Measurements from ENCODE around the gene CIDEA.
A peak's percentile ranks its signal among the peaks of the same experiment; 100 is the strongest.
"Not testable (repeated sequence)": the region's sequence is repeated elsewhere in the genome, so short reads cannot be mapped to it uniquely, and the experiment has no call there.

CIDEA gene, protein sequence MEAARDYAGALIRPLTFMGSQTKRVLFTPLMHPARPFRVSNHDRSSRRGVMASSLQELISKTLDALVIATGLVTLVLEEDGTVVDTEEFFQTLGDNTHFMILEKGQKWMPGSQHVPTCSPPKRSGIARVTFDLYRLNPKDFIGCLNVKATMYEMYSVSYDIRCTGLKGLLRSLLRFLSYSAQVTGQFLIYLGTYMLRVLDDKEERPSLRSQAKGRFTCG

DNA sequence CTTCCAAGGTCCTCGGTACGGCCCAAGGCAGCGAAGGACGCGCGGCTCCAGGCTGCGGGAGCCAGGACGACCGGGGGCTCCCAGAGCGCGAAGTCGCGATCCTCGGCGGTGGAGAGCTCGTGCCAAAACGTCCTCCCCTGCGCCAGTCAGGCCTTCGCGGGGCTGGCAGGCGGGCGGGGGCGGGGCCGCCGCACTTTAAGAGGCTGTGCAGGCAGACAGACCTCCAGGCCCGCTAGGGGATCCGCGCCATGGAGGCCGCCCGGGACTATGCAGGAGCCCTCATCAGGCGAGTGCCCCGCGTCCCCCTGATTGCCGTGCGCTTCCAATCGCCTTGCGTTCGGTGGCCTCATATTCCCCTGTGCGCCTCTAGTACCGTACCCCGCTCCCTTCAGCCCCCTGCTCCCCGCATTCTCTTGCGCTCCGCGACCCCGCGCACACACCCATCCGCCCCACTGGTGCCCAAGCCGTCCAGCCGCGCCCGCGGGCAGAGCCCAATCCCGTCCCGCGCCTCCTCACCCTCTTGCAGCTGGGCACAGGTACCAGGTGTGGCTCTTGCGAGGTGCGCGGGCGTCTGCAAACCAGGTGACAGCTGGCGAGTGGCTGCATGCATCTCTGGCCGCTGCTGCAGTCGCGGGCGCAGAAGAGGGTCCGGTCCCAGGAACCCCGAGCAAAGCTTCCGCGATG lies at the start of gene CIDEA:
Gene CIDEA, plus strand, starts transcription at position 226 of the 684 bp plus-strand sequence. Its CDS starts 23 bp downstream, at position 249.
- no peak for DNase-seq (ENCODE audit: low spot score)

DNA sequence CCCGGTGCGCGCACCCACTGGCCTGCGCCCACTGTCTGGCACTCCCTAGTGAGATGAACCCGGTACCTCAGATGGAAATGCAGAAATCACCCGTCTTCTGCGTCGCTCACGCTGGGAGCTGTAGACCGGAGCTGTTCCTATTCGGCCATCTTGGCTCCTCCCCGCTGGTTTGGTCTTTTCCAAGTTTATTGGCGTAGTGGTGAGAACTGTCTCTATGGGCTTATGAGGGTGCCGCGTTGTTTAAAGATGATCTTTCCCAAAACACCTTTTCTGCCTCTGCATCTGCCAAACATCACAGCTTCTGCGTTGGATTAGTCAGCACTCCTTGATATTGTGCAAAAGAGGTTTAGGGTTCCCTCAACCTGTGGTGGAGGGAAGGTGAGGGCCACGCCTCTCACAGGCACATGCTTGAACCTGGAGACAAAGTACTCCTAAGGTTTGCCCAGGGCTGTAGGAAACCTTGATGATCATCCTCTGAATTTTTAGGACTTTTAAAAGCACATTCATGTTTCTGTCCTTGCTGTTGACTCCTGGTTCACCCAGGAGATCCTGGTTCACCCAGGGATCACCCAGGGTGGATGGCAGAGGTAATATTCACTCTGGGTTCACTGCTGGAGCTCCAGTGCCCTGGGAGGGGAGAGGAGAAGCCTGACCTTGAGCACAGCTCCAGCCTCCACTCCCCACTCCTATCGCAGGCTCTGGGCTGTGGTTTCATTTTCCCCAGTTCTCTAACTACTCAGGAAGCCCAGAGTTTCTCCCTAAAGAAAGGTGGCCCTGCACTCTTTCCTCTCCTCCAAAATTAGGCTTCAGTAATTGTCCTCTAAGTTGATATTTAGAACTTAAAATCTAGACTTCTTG lies 45.6 kb upstream of the CIDEA start:
- DNase-seq (ENCODE audit: low spot score), result not testable (repeated sequence)

DNA sequence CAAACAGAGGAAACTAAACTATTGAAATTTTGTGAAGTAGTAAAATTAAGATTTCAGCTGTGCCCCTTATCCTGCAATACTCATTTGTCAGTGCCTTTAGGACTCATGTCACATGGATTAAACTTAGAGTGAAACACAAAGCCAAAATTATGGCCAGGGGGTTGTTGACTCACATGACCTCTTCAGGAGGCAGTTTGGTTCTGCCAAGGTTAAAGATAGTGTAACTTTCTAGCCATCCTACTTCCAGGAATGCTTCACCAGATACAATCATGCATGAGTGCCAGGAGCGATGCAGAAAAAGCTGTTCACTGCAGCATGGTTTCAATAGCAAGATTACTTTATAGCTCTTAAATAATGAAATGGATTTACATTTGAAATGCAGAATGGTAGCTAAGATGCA lies 41.9 kb upstream of the CIDEA start:
- not testable (repeated sequence) for DNase-seq (ENCODE audit: low spot score)

DNA sequence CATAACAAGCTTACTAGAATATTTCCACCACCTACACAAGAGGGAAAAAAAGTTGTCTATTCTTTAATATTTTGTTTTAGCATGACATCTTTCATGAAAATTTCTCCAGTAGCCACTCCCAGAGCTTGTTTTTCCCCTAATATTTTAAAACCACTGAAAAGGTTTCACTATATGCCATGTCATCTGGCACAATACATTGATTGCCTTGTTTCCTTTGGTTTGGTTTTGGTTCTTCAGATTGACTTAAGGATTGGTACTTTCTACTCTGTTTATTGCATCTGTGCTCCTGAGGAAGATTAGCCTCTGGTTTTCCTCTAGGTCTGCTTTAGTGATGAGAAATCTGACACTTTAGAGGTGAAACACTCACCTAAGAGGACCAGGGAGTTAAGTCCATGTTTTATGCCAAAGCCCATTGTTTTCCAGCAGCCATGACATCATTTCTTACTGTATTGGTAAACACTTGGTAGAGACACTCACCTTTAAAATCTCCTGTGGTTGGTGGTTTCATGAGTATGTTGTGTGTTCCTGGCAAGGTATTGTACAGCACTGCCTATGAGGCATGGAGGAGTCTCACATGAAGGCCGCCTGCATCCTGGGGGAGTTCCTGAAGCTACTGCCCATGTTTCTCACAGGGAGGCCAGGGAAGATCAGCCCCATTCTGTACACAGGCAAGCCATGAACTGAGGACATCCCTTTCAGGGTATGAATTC lies 39.7 kb upstream of the CIDEA start:
- DNase-seq (ENCODE audit: low spot score), result not testable (repeated sequence)

DNA sequence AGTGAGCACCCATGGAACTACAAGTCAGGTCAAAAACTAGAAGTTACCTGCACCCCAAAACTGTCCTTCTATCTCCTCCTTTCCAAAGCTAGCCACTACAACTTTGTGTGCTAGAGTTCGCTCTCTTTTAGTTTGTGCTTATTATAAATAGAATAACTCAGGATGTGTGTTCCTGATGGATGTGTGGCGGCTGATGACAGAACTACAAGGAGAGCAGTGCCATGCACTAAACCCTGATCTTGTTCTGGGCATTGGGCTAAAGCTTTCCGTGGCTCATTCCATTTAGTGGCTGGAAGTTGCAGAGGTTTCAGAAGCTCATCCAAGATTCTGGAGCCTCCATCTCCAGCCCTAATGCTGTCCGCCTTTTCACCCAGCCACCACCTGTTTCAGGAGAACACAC lies 37.7 kb upstream of the CIDEA start:
- DNase-seq (ENCODE audit: low spot score), result not testable (repeated sequence)

DNA sequence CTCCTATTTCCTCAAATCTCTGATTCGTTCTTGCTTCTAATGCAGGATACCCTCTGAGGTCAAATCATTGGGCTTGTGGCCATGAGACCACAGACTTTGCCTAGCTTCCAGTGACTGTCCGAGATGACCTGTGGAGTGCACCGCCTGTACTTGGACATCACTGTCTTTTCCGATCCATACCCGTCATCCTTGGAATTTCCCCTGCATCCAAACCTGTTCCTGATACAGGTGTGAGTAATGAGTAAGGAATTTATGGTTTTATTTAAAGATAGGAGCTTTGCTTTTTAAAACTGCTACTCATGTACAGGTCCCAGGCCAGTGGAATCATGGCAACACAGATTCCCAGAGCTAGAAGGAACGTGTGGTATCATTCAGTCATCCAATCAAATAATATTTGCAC lies 35.6 kb upstream of the CIDEA start:
- not testable (repeated sequence) for DNase-seq (ENCODE audit: low spot score)

DNA sequence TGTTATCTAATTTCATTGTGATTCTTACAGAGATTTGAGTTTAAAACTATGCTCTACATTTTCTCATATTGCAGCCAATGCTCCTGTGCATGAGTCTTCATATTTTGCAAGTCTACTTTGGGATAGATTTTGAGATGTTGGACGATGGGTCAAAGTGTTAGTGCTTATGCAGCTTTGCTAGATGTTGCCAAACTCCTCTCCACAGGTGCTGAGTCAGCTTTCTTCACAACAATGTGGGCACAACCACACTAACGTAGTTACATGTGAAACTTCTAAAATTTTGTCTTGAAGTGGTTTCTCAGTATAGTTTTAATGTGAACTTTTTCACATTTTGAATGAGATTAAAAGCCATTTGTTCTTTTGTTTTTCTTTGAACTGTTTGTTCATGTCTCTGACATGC lies 32.1 kb upstream of the CIDEA start:
- DNase-seq (ENCODE audit: low spot score), result not testable (repeated sequence)

DNA sequence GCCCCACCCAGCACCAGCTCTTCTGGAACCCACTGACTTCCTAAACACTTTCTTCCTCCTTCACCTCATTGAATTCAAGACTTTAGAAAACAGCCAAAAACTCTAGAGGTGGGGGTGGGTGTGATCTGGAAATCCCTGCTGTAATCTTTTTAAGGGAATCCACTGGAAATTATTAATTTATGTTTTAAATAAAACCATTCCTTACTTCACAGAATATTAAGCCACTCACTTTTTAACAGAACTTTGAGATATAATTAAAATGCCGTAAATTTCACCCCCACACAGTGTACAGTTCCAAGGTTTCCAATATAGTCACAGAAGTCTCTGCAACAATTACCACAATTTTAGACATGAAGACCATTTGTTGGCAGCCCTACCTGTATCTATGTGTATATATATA lies 30.8 kb upstream of the CIDEA start:
- not testable (repeated sequence) for DNase-seq (ENCODE audit: low spot score)

DNA sequence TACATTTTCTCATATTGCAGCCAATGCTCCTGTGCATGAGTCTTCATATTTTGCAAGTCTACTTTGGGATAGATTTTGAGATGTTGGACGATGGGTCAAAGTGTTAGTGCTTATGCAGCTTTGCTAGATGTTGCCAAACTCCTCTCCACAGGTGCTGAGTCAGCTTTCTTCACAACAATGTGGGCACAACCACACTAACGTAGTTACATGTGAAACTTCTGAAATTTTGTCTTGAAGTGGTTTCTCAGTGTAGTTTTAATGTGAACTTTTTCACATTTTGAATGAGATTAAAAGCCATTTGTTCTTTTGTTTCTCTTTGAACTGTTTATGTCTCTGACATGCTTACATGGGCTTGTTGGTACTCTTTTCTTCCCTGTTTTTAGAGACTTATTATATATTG lies 27.4 kb upstream of the CIDEA start:
- DNase-seq (ENCODE audit: low spot score), result not testable (repeated sequence)

DNA sequence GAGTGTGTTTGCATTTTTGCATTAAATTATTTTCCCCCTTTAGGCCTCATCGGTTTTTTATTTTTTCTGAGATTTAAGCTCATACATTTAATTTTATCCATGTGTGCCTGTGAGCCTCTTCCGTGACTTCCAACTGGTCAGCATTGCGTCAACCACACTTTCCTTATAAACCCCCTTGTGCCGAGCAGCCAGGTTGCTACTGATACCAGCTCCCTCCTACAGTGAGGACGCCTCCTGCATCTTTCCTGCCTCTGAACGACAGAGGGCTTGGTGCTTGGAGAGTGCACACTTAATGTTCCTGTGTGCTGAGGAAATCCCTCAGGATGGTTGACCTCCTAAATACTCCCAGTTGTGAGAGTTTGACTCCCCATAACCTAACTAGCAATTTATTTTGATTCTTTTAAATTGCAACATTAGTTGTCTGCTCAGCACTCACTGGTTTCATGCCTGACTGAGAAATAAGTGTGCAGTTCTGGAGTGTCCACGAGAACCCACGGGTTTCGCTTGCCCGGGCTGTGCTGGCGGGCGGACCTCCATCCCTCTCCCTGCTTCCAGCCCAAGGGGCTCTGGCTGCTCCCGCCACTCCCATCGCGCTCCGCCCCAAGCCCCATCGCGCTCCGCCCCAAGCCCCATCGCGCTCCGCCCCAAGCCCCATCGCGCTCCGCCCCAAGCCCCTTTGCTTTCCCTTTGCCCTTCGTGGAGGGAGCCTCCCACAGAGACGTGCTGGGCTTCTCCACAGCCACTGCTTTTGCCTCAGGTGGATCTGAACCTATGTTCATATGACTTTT lies 26.6 kb upstream of the CIDEA start:
- DNase-seq (ENCODE audit: low spot score), result not testable (repeated sequence)

DNA sequence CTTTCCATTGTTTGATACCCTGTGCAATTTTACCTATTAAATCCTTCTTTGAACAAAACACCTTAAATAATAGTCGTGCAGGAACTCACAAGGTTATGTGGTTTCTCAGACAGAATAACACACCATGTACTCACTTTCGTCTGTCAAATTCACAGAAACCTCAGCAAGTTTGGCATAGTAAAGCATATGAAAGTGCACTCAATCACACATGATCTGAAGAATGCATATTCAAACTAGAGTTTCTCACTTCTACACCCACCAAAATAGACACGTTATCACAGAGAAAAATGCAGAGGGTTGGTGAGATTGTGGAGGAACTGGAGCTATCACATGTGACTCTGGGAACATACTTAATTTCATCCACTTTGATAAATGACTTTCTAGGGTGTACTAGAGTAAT lies 25.9 kb upstream of the CIDEA start:
- not testable (repeated sequence) for DNase-seq (ENCODE audit: low spot score)

DNA sequence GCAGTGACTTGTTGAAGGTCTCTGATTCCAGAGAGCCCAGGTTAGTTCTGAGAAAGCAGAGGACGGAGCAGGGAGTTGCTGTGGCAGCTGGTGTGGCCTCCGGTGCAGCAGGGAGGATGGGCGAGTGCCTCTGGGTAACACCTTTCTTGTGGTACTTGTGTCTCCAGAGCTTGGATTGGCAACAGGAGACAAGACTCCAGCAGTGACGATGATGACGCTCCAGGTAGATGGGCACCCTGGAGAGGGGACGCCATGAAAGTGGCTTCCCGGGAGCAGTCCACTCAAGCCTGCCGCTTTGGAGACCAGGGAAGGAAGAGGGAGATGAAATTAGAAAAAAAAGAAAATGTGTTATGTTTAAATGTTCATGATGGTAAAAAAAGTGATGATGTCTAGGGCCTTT lies 23.6 kb upstream of the CIDEA start:
- not testable (repeated sequence) for DNase-seq (ENCODE audit: low spot score)

DNA sequence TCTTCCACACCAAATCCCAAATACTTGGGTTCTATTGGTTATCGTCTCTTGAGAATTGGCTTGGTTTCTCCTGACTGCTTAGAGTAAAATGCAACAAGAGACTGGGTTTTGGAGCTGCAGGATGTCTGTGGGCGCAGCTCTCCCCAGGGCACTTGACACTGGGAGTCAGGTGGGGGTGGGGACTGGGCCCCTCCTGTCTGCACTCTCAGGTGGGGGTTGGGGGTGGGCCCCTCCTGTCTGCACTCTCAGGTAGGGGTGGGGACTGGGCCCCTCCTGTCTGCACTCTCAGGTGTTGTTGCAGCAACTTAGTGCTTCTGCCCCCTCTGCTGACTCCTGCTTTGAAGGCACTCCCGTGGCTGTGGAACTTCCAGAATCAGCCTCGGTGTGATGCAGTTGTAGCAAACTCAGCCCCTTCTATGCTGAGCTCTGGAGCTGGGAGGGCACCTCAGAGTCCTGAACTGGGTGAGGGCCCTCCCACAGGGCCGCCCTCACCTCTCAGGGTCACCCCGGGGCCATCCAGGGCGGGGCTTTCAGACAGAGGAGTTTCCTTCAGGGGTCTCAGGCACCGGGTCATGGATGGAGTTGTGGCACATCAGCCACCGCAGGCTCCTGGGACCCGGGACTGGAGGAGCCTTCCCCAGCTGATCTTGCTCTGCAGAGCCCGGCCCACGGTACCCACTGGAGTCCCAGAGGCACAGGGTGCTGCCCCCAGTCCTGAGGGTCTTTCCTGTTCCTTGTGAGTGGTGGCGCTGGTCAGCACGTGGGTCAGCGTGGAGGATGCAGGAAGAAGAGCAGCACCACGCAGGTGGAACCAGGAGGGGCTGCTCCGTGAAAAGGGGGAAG lies 22.9 kb upstream of the CIDEA start:
- no peak for DNase-seq (ENCODE audit: low spot score)

DNA sequence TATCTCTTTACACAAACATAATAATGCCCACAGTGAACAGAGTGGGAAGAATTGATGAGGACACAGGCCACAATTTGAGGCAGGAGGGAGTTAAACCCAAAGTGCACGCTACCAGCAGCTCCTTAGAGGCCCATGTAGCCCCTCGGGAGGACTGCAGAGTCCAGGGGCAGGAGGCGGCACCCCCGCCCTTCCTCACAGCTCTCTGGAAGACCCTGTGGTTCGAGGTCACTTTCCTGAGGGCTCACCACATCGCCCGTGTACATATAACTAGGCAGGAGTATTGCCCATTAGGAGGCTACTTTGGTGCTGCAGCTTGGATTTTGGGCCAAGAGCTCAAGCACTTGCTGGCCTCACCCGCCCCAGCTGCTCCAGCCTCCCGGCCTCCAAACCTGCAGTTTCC lies 22.2 kb upstream of the CIDEA start:
- no peak for DNase-seq (ENCODE audit: low spot score)

DNA sequence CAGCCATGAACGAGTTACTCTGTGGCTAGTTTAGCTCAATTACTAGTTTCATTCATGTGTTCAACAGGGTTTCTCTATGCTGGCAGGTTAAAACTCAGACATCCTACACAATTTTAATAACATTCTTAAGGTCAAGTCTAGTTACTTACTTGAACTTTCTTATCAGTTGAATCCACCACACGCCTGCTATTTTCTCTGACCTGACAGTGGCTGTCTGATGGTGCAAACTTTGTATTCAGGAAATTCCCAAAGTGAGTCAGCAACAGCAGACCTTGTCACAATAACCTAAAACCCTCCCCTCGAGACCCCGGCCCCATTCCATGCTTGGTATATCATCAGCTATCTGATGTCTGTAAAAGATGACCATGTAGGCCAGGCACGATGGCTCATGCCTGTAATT lies 20.8 kb upstream of the CIDEA start:
- no peak for DNase-seq (ENCODE audit: low spot score)

DNA sequence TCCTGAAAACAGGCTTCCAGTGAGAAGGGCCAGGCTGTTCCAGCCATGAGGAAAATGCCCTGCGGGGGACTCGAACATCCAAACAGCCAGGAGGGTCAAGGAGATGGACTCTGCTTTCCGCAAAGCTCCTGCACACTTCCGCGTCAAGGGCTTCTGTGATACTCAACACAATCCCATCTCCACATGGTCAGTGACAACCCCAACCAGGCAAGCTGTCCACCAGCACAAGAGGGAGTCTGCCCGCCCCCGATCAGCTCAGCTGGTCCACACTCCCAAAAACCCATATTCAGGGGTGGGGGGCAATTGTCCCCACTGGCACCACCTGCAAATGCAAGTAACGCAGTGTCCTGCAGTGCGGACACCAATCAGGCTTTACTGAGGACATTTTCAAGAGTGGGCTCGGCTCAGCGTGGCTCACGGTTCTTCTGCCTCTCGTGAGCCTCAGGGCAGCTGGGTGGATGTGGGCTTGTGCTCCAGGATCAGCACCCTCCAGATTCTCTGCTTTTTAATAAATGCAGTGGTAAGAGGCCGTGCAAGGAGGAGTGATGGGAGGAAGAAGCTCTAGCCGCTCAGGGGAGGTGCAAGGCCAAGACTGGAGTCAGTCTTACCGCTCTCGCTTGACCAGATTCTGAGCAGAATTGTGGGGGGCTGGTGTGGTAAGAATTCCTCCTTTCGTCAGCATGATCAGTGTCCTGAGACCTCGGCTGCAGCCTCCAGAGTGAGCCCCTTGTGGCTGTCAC lies 19.5 kb upstream of the CIDEA start:
- DNase-seq (ENCODE audit: low spot score), result no peak

DNA sequence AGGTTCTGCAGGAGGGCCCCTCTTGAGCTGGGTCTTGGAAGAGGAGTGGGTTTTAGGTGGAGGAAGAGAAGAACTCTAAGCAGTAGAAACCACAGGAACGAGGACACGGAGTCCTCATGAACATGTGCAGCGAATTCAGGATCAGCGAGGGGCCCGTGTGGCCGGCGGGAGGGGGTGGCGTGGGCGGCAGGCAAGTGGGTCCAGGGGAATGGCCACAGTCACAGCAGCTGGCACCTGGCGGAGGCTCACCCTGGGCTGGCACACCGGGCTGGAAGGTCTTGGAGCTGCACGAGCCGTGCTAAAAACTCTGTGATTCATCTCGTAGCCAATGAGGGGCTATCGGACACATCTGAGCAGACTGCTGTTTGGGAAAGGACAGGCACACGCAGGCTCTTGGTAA lies 18.0 kb upstream of the CIDEA start:
- no peak for DNase-seq (ENCODE audit: low spot score)

DNA sequence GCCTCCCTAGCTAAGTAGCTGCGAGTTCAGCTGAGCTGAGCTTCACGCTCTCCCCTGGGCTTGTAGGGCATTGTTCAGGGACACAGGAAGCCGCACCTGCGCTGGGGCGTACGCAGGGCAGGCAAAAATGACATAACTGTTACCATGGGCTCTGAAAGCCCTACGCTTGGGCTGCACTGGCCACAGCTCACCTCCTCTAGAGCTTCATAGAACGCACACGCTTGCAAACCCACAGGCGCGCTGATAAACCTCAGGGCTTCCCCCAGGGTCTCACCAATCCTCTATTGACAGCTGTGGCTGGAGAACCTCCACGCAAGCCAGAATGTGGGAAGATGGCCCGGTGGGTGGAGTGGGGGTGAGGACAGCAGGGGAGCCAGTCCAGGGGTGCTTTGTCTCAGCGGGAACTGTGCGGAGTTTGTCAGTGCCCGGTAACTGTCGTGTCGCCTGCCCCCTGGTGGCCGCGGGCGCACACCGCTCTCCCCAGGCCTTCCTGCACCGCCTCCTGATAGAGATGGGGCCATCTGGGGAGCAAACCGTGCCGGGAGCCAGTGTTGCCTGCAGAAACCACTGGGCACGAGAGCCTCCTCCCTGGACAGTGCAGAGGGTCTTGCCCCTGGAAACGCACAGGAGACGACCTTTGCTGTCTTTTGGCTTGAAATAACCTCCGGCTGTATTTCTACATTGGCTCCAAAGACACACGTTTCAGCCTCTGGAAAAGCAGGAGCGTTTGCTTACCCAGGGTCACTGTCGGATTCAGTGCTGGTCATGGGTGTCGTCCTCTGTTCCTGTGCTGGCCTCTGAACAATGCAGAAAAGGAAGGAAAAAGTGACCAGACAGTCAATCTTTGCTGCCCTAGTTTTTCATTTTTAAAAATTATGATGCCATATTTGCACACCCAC lies 17.0 kb upstream of the CIDEA start:
- DNase-seq (ENCODE audit: low spot score), result peak; percentile 79

DNA sequence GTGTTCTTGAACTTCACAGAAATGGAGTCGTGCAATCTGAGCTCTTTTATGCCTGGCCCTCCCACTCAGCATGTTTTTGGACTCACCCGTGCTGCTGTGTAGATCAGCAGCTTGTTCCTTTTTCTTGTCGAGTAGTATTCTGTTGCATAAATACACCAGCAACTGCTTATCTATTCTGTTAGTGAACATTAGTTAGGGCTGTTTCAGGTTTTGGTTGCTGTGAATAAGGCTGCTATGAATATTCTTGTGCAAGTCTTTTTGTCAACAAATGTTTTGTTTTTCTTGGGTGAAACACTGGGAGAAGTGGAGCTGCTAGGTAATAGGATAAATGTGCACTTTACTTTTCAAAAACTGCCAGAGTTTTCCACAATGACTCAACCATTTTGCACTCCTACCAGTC lies 15.3 kb upstream of the CIDEA start:
- DNase-seq (ENCODE audit: low spot score), result no peak

Measured in activated CD4-positive, alpha-beta T cell treated with anti-CD3 and anti-CD28 coated beads, Interleukin-2, Interleukin-4, amounts not matched to agents 100 ng/mL and 50 ng/mL, durations not matched to agents 16 hours and 8 hours (primary cell).